ENCODE measurements around the gene SPTBN1.
"Not testable (repeated sequence)": the region's sequence is repeated elsewhere in the genome, so short reads cannot be mapped to it uniquely, and the experiment has no call there.

The SPTBN1 gene

DNA sequence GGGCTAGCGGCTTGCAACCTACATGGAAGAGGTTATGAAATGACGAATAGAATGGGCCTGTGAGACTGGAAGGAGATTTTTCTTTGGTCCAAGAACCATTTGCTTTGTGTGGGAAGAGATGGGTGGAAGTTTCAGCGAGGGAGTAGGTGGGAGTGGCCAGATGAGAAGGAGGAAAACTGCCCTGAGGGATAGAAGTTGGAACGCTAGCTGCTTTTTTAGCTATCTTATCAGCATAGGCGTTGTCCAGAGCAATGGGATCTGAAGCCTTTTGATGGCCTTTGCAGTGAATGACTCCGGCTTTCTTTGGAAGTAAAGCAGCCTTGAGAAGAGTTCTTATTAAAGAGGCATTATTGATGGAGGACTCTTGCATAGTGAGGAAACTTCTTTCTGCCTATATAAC lies 52.4 kb downstream of the SPTBN1 start:
- DNase-seq = no peak

DNA sequence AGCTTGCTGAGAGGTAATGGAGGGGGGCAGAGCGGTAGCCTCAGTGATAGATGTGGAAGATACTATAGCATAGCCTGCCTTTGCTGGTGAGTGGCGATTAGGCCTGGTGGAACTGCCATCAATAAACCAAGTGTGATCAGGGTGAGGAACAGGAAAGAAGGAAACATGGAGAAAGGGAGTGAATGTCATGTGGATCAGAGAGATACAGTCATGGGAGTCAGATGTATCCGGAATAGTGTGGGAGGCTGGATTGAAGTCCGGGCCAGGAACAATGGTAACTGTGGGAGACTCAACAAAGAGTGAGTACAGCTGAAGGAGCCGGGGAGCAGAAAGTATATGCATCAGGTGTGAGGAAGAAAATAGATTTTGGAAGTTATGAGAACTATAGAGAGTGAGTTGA lies 52.9 kb downstream of the SPTBN1 start:
- DNase-seq = not testable (repeated sequence)

DNA sequence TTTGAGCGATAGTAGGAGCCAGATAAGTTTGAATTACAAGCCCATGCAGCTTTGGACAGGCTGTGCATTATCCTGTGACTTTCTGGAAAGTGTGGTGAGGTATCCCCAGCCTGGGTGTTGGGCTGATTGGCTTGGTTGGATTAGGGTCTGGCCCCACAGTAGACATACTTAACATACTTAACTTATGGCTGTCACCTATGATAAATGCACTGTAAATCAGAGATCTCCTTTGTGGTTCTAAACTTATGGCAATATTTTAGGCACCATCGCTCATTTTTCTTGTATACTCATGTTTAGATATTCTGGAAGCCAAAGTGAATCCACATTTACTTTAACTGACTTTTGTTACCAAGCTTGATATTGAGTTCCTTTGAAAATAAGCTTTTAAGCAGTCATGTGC lies 54.8 kb downstream of the SPTBN1 start:
- no peak for DNase-seq

DNA sequence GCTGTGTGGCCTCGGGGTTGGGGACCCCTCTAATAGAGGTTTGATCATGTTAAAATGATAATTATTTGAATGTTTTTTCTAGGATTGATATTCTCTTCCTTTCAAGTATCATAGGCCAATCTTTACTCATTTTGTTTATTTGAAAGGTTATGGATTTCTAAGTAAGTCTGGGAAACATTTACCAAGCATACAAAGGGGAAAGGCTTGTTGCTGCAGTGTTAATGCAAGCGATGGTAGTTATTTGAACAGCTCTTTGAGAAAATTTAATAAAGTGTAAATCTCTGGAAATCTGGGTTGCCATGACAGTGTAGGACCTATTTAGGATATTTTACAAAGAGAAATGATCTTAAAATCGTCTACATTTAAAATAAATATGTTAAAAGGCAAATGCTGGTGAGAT lies 56.1 kb downstream of the SPTBN1 start:
- DNase-seq = no peak

GRCh38 chr2:54512663-54513362 lies 56.7 kb downstream of the SPTBN1 start:
- DNase-seq = no peak

- DNase-seq = no peak
Measured at GRCh38 chr2:54513363-54513715, 57.2 kb downstream of the SPTBN1 start.

- no peak for DNase-seq
Measured at GRCh38 chr2:54514822-54515569, 58.9 kb downstream of the SPTBN1 start.

DNA sequence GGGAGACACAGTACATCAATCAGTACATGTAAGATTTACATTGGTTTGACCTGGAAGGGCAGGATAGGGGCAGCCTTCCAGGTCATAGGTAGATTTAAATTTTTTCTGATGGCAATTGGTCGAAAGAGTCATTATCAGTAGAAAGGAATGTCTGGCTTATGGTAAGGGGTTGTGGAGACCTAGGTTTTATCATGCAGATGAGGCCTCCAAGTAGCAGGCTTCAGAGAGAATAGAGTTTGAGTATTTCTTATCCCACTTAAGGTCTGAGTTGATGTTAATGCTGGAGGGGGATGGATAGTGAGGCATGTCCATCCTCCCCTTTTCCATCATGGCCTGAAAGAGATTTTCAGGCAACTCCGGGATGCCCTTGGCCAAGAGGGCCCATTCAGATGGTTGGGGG lies 60.7 kb downstream of the SPTBN1 start:
- no peak for DNase-seq

DNA sequence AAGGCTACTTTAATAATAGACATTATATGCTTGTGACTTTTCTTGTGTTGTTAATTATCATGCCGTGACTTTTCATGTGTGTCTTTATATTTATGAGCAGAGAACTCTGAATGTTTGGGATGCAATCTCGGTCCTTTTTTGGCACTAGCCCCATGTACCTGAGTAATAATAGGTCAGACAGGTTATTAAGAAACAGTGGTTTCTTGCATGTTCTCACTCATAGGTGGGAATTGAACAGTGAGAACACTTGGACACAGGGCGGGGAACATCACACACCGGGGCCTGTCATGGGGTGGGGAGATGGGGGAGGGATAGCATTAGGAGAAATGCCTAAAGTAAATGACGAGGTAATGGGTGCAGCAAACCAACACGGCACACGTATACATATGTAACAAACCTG lies 61.9 kb downstream of the SPTBN1 start:
- DNase-seq = not testable (repeated sequence)

DNA sequence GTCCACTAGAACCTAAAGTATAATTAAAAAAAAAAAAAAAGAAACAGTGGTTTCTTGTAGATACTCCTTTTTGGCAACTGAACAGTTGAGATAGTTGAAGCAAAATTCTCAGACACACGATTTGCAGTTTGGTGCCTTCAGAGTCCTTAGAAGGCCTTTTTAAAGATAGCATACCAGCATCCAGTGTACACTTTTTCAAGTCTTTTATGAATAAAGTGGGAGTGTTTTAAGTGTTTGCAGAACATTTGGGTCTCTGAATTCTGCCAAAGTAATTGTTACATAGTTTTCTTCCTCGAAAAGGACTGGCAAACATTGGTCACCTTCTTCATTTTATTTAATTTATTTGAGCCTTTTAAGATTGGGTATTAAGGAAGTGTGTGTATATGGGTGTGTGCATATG lies 62.3 kb downstream of the SPTBN1 start:
- DNase-seq = no peak

DNA sequence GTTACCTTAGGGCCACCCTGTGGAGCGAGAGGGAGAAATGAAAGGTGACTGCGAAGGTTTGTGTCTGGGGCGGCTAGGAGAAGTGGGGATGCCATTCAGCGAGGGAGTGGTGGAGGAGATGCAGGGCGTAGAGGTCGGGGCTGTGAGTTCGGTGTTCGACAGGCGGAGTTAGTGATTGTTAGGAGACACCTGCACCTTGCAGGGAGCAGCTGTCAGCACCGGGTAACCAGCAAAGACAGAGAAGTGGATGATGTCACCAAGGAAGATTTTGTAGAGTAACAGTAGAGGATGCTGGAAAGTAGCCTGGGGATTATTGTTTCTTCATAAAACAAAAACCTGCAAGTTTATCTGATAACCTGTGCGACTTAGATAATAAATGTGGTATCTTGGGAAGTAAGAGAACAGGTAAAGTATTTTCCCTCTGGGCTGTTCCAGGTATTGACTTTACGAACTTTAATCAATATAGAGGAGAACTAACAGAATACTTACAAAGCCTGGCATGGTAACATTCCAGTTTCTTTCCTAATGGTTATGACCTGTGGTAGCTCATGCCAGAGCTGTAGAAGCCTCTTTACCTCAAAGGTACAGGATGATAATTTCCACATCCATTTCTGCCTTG lies 63.8 kb downstream of the SPTBN1 start:
- no peak for DNase-seq

GRCh38 chr2:54520687-54521086 lies 64.6 kb downstream of the SPTBN1 start:
- no peak for DNase-seq

GRCh38 chr2:54522624-54523281 lies 66.6 kb downstream of the SPTBN1 start:
- peak; percentile 22 for DNase-seq

- no peak for DNase-seq
Measured at GRCh38 chr2:54523324-54523959, 67.3 kb downstream of the SPTBN1 start.

DNA sequence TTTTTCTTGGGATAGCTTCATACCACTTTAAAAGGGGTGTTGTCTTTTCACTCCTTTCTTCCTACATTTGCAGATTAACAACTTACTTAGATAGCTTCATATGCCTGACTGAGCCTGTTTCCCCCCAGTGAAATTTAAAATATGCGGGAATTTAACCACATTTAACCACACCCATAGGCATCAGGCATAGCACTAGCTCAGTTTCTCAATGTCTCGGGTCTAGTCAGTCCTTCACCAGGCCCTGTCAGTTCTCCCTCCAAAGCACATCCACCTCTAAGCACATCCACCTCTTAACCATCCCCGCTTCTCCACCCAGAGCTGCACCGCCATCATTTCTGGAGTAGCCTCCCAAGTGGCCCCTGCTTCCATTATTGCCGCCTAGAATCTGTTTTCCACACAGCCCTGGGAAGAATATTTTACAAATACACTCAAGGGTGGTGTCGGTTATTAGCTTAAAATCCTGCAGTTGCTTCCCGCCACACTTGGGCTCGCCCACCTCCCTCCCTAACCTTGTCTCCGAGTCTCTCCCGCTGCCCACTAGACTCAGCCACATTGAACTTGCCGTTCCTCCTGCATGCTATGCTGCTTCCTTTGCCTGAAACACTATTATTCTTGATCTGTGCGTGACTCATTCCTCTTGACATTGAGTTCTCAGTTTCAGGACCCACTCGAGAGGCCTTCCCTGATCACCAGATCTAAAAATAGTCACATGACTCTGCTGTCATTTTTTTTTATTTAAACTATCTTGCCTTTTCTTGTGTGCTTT lies 68.3 kb downstream of the SPTBN1 start:
- no peak for DNase-seq

- no peak for DNase-seq
Measured at GRCh38 chr2:54525321-54525720, 69.2 kb downstream of the SPTBN1 start.

GRCh38 chr2:54526226-54526879 lies 70.2 kb downstream of the SPTBN1 start:
- no peak for DNase-seq

DNA sequence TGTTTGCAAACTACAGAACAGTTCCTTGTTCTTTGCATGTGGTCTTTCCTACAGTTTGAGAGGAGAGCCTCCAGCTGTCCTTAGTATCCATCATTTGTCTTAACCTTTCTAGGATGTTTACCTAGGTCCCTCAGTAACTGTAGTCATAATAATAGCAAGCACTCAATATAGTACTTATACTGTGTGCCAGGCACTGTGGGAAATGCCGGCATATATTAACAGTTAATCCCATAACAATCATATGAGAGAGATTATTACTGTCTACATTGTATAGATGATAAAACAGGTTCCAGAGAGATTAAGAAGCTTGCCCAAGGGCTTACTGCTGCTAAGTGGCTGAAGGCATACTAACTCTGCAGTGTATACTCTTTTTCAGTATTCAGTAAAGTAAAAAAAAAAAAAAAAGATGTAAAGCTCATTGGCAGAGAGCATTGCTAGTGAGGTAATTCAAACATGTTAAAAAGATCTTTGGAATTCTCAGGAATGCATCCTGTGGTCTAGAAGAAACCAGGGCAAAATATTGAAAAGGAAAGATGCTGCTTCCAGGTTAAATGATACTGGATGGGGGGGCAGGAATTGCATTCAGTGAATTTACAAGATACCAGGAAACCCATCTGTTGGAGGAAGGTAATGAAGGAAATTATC lies 72.3 kb downstream of the SPTBN1 start:
- DNase-seq = no peak

GRCh38 chr2:54529518-54529917 lies 73.4 kb downstream of the SPTBN1 start:
- DNase-seq = not testable (repeated sequence)

DNA sequence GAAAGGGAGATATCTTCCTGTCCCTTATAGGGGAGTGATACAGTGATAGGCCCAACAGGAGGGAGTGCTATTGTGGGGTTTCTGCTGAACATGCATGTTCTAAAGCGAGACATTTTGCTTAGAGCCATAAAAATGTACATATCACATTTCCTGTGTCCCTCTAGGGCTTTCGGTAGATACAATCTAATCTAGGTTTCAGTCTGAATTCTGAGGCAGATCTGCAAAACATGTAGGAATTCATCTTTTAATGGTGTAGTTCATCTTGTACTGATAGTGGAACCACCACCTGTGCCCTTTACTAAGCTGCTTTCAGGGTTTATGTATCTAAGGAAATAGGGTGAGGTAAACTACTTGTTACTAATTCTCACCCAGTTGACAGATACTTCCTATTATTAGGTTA lies 73.8 kb downstream of the SPTBN1 start:
- DNase-seq = no peak

GRCh38 chr2:54531558-54531957 lies 75.4 kb downstream of the SPTBN1 start:
- no peak for DNase-seq

Measured in NCI-H2171 (cell line).